Esophagus muscularis mucosa (tissue), 4 donors: Measurements from ENCODE around the gene SH2D2A.

ENCODE experiments used
- EP300 ChIP-seq: sonication (generic); formaldehyde crosslinking; IDR thresholded peaks from one replicate; pipeline ENCODE4 v1.6.1; 2017; ENCODE audit warnings: antibody characterized with exemption
- POLR2A ChIP-seq: fragments of 450-650 bp; IDR thresholded peaks from one replicate; pipeline ENCODE4 v1.6.1; 2017; ENCODE audit warnings: antibody characterized with exemption, moderate library complexity, mild to moderate bottlenecking, low read depth
- POLR2AphosphoS5 ChIP-seq, 2 donors: sonication (generic); formaldehyde crosslinking; IDR thresholded peaks; one replicate each; pipeline ENCODE4 v1.6.1; 2017; ENCODE audit warnings: antibody characterized with exemption in 2 of 2
- TF ChIP-seq, protein P1 (sequence below), 3 experiments: fragments of 200-600 bp in 2 of 3; fragments of 450-650 bp in 1 of 3; sonication (generic) in 2 of 3; IDR thresholded peaks; one replicate each; pipeline ENCODE4 v1.5.1; 2017 to 2019; ENCODE audit warnings: antibody characterized with exemption in 3 of 3, mild to moderate bottlenecking in 2 of 3, moderate library complexity in 1 of 3

DNA sequence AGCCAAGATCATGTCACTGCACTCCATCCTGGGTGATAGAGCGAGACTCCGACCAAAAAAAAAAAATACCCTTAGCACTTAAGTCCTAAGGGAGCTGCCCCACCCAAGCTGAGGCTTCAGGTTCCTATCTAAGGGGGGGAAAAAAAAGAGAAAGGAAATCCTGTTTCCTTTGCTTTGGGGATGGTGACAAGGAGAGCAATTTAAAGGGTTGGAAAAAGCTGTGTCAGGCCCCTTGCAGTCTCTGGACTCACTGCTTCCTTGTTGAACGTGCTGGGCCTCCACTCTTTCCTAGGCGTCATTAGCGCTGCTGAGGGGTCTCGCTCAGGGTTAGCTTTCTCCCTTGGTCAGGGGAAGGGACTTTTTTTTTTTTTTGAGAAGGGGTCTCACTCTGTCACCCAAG is 31.2 kb downstream of the SH2D2A start:
- TF ChIP-seq POLR2AphosphoS5 (IDR thresholded peaks at IDR 0.05): no peak
- TF ChIP-seq, protein P1, sequence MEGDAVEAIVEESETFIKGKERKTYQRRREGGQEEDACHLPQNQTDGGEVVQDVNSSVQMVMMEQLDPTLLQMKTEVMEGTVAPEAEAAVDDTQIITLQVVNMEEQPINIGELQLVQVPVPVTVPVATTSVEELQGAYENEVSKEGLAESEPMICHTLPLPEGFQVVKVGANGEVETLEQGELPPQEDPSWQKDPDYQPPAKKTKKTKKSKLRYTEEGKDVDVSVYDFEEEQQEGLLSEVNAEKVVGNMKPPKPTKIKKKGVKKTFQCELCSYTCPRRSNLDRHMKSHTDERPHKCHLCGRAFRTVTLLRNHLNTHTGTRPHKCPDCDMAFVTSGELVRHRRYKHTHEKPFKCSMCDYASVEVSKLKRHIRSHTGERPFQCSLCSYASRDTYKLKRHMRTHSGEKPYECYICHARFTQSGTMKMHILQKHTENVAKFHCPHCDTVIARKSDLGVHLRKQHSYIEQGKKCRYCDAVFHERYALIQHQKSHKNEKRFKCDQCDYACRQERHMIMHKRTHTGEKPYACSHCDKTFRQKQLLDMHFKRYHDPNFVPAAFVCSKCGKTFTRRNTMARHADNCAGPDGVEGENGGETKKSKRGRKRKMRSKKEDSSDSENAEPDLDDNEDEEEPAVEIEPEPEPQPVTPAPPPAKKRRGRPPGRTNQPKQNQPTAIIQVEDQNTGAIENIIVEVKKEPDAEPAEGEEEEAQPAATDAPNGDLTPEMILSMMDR (IDR thresholded peaks at IDR 0.05): no peak
- no peak for TF ChIP-seq POLR2A
- no peak for TF ChIP-seq EP300
